ENCODE results near the gene PEAK3.

DNA sequence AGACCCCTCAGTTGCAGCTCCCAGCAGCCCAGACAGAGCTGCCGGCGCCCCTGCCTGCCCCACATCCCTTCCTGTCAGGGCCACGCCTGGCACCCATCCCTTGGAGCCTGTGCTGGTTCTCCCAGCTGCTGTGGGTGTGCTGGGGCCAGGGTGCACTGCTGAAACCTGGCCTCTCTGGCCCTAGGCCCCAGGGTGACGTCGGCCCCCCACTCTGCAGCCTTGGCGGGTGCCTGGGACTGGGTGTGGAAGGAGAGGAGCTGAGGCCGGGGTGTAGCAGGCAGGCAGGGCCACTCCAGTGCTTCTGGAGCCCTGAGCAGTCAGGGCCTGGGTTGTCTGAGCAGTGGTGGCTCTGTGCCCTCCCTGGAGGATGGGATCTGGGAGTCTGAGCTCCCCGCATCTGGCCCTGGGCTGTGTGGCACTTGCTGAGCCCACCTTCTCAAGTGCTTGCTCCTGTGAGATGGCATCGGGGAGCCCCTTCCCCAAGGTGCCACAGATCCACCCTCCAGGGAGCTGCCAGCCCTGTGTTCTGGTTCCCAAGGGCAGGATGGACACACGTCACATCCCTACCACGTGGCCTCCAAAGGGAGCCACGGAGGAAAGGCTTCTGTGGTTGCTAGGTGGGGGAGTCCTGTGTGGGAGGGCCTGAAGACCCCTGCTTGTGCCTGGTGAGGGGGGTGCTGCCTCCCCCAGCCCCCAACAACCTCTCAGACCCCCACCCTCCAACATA lies 51.0 kb downstream of the PEAK3 start:
- TF ChIP-seq, protein P1, sequence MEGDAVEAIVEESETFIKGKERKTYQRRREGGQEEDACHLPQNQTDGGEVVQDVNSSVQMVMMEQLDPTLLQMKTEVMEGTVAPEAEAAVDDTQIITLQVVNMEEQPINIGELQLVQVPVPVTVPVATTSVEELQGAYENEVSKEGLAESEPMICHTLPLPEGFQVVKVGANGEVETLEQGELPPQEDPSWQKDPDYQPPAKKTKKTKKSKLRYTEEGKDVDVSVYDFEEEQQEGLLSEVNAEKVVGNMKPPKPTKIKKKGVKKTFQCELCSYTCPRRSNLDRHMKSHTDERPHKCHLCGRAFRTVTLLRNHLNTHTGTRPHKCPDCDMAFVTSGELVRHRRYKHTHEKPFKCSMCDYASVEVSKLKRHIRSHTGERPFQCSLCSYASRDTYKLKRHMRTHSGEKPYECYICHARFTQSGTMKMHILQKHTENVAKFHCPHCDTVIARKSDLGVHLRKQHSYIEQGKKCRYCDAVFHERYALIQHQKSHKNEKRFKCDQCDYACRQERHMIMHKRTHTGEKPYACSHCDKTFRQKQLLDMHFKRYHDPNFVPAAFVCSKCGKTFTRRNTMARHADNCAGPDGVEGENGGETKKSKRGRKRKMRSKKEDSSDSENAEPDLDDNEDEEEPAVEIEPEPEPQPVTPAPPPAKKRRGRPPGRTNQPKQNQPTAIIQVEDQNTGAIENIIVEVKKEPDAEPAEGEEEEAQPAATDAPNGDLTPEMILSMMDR (IDR thresholded peaks at IDR 0.05) = no peak
- no peak for TF ChIP-seq POLR2A (IDR thresholded peaks at IDR 0.05)

Data from breast epithelium (tissue), 3 donors.